ENCODE results near the gene ADNP. TPM values are rescaled to one million over a fixed set of nuclear protein-coding genes. Genes with fewer than 3 reads are reported as not detected.

The ADNP gene
- total RNA-seq, 1 donor from 2014 or later: 22.5 TPM

GRCh38 chr20:50874758-50875665 lies 56.2 kb downstream of the ADNP start:
- intact Hi-C loops (cut with DNase I): no loop called here
- Histone ChIP-seq H3K9me3 (no peaks in the 10 kb centered on the region), H3K27ac (no peak overlapping the region), H3K4me3 (no peak overlapping the region), H3K27me3 (no peaks in the 10 kb centered on the region), H3K4me1 (no peaks in the 10 kb centered on the region), H3K36me3 (peaks cover 0 to 17% of the 10 kb centered on the region in 2 donors)
- DNase-seq (ENCODE audit: low spot score in 2 of 2): no peak
- TF ChIP-seq, protein P1, sequence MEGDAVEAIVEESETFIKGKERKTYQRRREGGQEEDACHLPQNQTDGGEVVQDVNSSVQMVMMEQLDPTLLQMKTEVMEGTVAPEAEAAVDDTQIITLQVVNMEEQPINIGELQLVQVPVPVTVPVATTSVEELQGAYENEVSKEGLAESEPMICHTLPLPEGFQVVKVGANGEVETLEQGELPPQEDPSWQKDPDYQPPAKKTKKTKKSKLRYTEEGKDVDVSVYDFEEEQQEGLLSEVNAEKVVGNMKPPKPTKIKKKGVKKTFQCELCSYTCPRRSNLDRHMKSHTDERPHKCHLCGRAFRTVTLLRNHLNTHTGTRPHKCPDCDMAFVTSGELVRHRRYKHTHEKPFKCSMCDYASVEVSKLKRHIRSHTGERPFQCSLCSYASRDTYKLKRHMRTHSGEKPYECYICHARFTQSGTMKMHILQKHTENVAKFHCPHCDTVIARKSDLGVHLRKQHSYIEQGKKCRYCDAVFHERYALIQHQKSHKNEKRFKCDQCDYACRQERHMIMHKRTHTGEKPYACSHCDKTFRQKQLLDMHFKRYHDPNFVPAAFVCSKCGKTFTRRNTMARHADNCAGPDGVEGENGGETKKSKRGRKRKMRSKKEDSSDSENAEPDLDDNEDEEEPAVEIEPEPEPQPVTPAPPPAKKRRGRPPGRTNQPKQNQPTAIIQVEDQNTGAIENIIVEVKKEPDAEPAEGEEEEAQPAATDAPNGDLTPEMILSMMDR (IDR thresholded peaks at IDR 0.05): no peak

DNA sequence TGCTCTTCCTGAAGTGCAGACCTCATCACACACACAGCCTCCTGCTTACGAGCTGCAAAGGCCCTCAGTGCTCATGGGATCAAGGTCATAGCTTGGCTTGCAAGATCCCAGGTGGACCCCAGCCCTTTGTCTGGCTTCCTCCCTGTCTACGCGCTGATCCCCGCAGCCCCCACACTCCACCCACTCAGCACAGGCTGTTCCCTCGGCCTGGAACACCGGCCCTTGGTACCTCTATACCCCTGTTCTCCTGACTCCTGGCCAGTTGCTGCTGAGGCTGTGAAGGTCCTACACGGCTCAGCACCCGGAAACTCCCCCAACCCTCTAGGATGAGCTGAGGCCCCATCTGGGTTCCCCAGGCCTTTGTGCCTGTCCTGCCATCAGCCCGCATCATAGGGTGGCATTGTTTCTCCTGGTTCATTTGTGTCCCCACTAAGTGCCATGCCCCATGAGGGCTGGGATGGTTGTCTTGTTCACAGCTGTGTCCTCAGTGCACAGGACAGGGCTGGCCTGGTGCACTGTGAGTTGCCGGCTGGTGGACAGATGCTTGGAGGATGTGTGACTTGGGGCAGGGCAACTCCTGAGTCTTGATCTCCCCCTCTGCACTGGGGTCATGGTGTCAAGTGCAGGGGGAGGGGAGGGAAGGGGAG lies 57.0 kb downstream of the ADNP start:
- no peaks in the 10 kb centered on the region for H3K27me3 ChIP-seq
- intact Hi-C loops (cut with DNase I): no loop called here
- H3K4me3 ChIP-seq: no peak overlapping the region
- H3K36me3 ChIP-seq: peaks cover 0 to 17% of the 10 kb centered on the region in 2 donors
- TF ChIP-seq, protein P1 (IDR thresholded peaks at IDR 0.05): no peak
- no peak overlapping the region for H3K27ac ChIP-seq
- DNase-seq (ENCODE audit: low spot score in 2 of 2): no peak
- H3K4me1 ChIP-seq: no peaks in the 10 kb centered on the region
- no peaks in the 10 kb centered on the region for H3K9me3 ChIP-seq

GRCh38 chr20:50873585-50873984 lies 57.7 kb downstream of the ADNP start:
- no peak for DNase-seq (ENCODE audit: low spot score in 2 of 2)
- H3K4me3 ChIP-seq: no peak overlapping the region
- intact Hi-C loops (cut with DNase I): no loop called here
- no peaks in the 10 kb centered on the region for H3K27me3 ChIP-seq
- no peak overlapping the region for H3K27ac ChIP-seq
- no peaks in the 10 kb centered on the region for H3K9me3 ChIP-seq
- H3K36me3 ChIP-seq: peaks cover 0 to 17% of the 10 kb centered on the region in 2 donors
- TF ChIP-seq, protein P1 (IDR thresholded peaks at IDR 0.05): no peak
- no peaks in the 10 kb centered on the region for H3K4me1 ChIP-seq

DNA sequence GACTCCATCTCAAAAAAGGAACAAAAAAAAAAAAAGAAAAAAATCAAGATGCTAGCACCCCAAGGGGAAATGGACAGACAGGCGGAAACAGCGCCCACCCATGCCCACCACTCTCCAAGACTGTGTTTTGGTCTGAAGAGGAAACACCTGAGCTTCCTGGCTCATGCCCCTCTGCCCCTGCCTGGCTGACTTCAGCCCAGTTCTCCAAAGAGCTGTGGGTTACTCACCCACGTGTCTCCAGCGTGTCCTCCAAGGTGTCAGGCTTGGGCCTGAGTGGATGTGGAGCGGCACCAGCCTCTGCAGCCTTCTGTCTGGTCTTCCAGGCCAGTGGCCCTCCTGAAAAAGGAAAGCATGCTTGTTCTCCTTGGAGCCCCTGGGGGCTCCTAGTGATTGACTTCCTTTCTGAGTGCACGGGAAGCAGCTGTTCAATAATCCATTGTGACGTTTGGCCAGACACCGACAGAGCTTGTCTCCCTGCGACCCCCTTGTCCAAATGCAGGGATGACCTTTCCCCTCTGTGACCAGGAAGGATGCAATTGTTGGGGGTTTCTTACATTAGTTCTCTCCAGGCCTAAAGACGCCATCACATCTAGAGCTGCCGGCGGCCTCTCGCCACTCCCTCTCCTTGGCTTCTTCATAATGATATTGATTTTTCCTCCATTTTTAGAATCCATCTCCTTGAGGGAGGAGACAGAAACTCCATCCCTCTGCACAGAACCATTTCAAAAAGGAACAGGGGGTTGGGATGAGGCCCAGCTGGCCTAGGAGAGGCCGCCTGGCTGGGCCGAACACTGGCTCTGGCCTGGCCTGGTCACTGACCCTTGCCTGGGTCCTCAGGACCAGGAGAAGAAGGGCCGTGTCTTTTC lies 58.4 kb downstream of the ADNP start:
- Histone ChIP-seq H3K27me3 (no peaks in the 10 kb centered on the region), H3K9me3 (no peaks in the 10 kb centered on the region), H3K27ac (no peak overlapping the region), H3K4me3 (no peak overlapping the region), H3K4me1 (no peaks in the 10 kb centered on the region), H3K36me3 (peaks cover 0 to 17% of the 10 kb centered on the region in 2 donors)
- TF ChIP-seq, protein P1 (IDR thresholded peaks at IDR 0.05): no peak
- intact Hi-C loops (cut with DNase I): no loop called here
- no peak for DNase-seq (ENCODE audit: low spot score in 2 of 2)

DNA sequence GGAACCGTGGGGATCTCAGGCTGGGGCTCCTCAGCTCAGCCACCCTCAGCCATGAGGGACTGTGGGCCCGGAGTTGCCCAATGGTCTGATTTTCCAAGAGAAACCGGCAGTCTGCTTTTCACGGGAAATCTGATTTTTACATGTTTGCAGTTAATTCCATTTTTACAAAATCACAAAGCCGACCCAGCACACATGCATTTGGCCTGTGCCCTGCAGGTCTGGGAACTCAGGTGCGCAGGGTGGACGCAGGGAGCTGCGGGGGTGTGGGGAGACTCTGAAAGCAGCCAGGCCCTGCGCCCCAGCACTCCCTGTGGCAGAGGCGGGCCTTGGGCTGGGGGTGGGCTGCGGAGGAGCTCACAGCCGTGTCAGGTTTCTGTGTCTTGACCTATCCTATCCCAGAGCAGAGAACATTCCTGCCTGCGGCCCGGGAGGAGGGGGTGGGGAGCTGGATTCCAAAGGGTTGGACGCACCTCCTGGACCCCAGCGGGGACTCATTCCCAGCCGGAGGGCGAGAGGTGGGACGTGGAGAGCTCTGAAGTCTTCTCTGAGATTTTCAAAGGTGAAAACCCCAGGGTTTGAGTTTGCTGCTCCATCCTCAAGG lies 60.6 kb downstream of the ADNP start:
- intact Hi-C loops (cut with DNase I): no loop called here
- TF ChIP-seq, protein P1 (IDR thresholded peaks at IDR 0.05): no peak
- Histone ChIP-seq H3K27ac (no peak overlapping the region), H3K9me3 (no peaks in the 10 kb centered on the region), H3K4me3 (no peak overlapping the region), H3K4me1 (no peaks in the 10 kb centered on the region), H3K27me3 (no peaks in the 10 kb centered on the region), H3K36me3 (no peaks in the 10 kb centered on the region)
- DNase-seq (ENCODE audit: low spot score in 2 of 2): no peak
